ENCODE results near the gene LRG1.
A peak's percentile ranks its signal among the peaks of the same experiment; 100 is the strongest.

LRG1 gene

GRCh38 chr19:4580021-4580901, 40.4 kb upstream of the LRG1 start:
- no peak for TF ChIP-seq ZC3H10 (CRISPR knock-in tag; IDR thresholded peaks at IDR 0.05)
- TF ChIP-seq OSR1 (CRISPR knock-in tag; IDR thresholded peaks at IDR 0.05): no peak
- TF ChIP-seq PATZ1 (CRISPR knock-in tag; IDR thresholded peaks at IDR 0.05; ENCODE audit: borderline replicate concordance): peak; percentile 55; the same call in 1 of the 2 replicates
- ATAC-seq: no peak

- no peak for TF ChIP-seq BACH2 (CRISPR knock-in tag; IDR thresholded peaks at IDR 0.05; ENCODE audit: borderline replicate concordance)
- TF ChIP-seq OSR1 (CRISPR knock-in tag; IDR thresholded peaks at IDR 0.05): no peak
- no peak for TF ChIP-seq CSDC2 (CRISPR knock-in tag; IDR thresholded peaks at IDR 0.05)
- no peak for TF ChIP-seq TCF4 (CRISPR knock-in tag; IDR thresholded peaks at IDR 0.05; ENCODE audit: borderline replicate concordance)
- TF ChIP-seq PATZ1 (CRISPR knock-in tag; IDR thresholded peaks at IDR 0.05; ENCODE audit: borderline replicate concordance): no peak
- TF ChIP-seq POU6F1 (CRISPR knock-in tag; IDR thresholded peaks at IDR 0.05; ENCODE audit: borderline replicate concordance, low read depth): no peak
- TF ChIP-seq ZC3H10 (CRISPR knock-in tag; IDR thresholded peaks at IDR 0.05): no peak
- no peak for TF ChIP-seq ZNF8 (CRISPR knock-in tag; IDR thresholded peaks at IDR 0.05)
- no peak for TF ChIP-seq ARNTL (CRISPR knock-in tag; IDR thresholded peaks at IDR 0.05; ENCODE audit: borderline replicate concordance, low read depth)
- TF ChIP-seq ZFP30 (CRISPR knock-in tag; IDR thresholded peaks at IDR 0.05): no peak
- no peak for TF ChIP-seq TSHZ2 (CRISPR knock-in tag; IDR thresholded peaks at IDR 0.05)
- TF ChIP-seq CSRNP3 (CRISPR knock-in tag; IDR thresholded peaks at IDR 0.05): no peak
- no peak for TF ChIP-seq ISL1 (CRISPR knock-in tag; IDR thresholded peaks at IDR 0.05)
- TF ChIP-seq TOX (CRISPR knock-in tag; IDR thresholded peaks at IDR 0.05; ENCODE audit: borderline replicate concordance): no peak
- no peak for TF ChIP-seq SNAI2 (CRISPR knock-in tag; IDR thresholded peaks at IDR 0.05)
- TF ChIP-seq CREB5 (CRISPR knock-in tag; IDR thresholded peaks at IDR 0.05; ENCODE audit: low read depth): no peak
- no peak for TF ChIP-seq RARB (CRISPR knock-in tag; IDR thresholded peaks at IDR 0.05)
- TF ChIP-seq ESRRG (CRISPR knock-in tag; IDR thresholded peaks at IDR 0.05): no peak
- TF ChIP-seq GLIS3 (CRISPR knock-in tag; IDR thresholded peaks at IDR 0.05): no peak
Observed at GRCh38 chr19:4579389-4579788, 39.6 kb upstream of the LRG1 start.

More at GRCh38 chr19:4579389-4579788, 39.6 kb upstream of the LRG1 start:
- no peak for ATAC-seq
